ENCODE data around the gene OSBPL5. TPM values are rescaled to one million over a fixed set of nuclear protein-coding genes. Genes with fewer than 3 reads are reported as not detected.

Gene OSBPL5
- total RNA-seq, 2 experiments from 2014 or later: 0.63 to 2.7 TPM

DNA sequence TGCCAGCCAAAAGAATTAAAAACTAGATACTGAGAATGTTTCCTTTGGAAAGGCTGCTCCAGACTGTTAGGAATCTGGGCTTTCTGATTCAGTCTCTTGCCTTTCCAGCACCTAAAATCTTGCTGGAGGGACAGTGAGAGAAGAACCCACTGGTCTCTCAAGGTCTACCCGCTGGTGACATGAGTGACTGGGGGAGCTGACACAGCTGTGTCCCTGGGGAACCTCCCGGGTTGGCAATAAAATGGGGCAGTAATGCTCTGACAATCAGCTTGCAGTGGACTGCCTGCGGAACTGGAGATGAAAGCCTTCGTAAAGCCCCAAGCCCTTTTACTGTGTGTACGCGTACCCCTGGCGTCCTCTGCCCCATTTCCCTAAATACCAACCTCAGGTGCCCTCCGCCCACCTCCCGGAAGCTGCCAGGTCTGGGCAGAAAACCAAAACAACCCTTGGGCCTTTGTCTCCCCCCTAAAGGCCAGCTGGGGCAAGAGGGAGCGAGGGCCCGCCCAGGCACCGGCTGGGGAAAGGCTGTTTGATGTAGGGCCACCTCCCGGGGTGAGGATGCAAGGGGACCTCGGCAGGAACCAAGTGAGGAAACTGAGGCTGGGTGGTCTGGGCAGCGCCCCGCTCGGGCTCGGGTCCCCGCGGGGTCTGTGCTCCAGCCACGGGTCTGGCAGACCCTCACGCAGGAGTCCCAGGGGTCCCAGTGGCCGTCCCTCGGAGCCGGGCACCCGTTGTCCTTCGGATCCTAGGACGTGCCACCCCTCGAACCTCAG is 108.6 kb downstream of the OSBPL5 start:
- POLR2A ChIA-PET: interaction anchor here (1.0 kb wide), 1 partner anchor 42 kb away, joined by 3 read pairs; no protein-coding TSS in a partner anchor
- Histone ChIP-seq H3K4me3 (ENCODE audit: low read depth, low read length, poor library complexity, severe bottlenecking) (peak overlapping the region; percentile 95), H3K9me2 (ENCODE audit: insufficient read depth, low read length) (no peaks in the 10 kb centered on the region), H3K4me2 (ENCODE audit: low read length) (peak overlapping the region; percentile 95), H4K20me1 (ENCODE audit: insufficient read depth, low read length) (peaks cover 6% of the 10 kb centered on the region; the same call in 1 of the 2 replicates), H3K9me3 (ENCODE audit: low read length) (no peaks in the 10 kb centered on the region), H2AFZ (ENCODE audit: low read length) (no peak overlapping the region; the same call in 1 of the 2 replicates), H3K79me2 (ENCODE audit: insufficient read depth, low read depth, low read length) (peaks cover 51% of the 10 kb centered on the region), H3K27ac (ENCODE audit: low read depth, low read length, poor library complexity, severe bottlenecking) (peak overlapping the region; percentile 49), H3K4me1 (ENCODE audit: insufficient read depth, low read length, poor library complexity, severe bottlenecking) (peaks cover 14% of the 10 kb centered on the region), H3K36me3 (ENCODE audit: insufficient read depth, low read length) (peaks cover 31% of the 10 kb centered on the region)
- TF ChIP-seq, protein P1, sequence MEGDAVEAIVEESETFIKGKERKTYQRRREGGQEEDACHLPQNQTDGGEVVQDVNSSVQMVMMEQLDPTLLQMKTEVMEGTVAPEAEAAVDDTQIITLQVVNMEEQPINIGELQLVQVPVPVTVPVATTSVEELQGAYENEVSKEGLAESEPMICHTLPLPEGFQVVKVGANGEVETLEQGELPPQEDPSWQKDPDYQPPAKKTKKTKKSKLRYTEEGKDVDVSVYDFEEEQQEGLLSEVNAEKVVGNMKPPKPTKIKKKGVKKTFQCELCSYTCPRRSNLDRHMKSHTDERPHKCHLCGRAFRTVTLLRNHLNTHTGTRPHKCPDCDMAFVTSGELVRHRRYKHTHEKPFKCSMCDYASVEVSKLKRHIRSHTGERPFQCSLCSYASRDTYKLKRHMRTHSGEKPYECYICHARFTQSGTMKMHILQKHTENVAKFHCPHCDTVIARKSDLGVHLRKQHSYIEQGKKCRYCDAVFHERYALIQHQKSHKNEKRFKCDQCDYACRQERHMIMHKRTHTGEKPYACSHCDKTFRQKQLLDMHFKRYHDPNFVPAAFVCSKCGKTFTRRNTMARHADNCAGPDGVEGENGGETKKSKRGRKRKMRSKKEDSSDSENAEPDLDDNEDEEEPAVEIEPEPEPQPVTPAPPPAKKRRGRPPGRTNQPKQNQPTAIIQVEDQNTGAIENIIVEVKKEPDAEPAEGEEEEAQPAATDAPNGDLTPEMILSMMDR (conservative IDR thresholded peaks at IDR 0.05; ENCODE audit: low read length): no peak
- no peak for TF ChIP-seq EZH2phosphoT487 (IDR thresholded peaks at IDR 0.05; ENCODE audit: borderline replicate concordance, low read depth, low read length)
- DNase-seq (ENCODE audit: low spot score): peak; percentile 47
- CTCF ChIA-PET (ENCODE audit: unreplicated experiment): no interaction called here
- no TSS peak for BruUV-seq (replicated peaks)
- intact Hi-C loops (cut with micrococcal nuclease; ENCODE audit: unreplicated experiment): loop anchor here (2.0 to 5.0 kb wide), 2 partner anchors 64 to 669 kb away; partner anchors contain the start of gene NAP1L4

DNA sequence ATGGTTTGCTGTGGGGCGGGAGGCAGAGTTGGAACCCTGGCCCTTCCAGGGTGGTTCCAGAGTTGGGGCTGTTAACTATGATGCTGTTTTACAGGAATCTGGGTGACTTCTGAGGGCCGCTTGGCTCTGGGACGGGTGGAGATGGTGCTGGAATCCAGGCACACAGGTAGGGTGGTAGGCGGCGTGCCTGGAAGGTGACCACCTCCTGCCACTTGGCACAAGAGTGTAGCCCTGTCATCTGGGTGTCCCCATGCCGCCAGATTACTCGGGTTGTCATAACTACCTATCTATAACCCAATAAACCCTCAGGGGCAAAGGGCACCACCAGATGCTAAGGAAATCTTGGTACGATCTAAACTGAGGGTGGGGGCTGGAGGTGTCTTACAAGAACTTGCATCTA is 109.2 kb downstream of the OSBPL5 start:
- no peak for DNase-seq (ENCODE audit: low spot score)
- peak overlapping the region; percentile 95 for H3K4me2 ChIP-seq (ENCODE audit: low read length)
- no peak overlapping the region for H2AFZ ChIP-seq (ENCODE audit: low read length)
- intact Hi-C loops (cut with micrococcal nuclease; ENCODE audit: unreplicated experiment): loop anchor here (2.0 to 5.0 kb wide), 2 partner anchors 63 to 669 kb away; partner anchors contain the start of gene NAP1L4
- POLR2A ChIA-PET: interaction anchor here (1.3 kb wide), 1 partner anchor 21 kb away, joined by 3 read pairs; no protein-coding TSS in a partner anchor
- TF ChIP-seq, protein P1 (conservative IDR thresholded peaks at IDR 0.05; ENCODE audit: low read length): no peak
- TF ChIP-seq EZH2phosphoT487 (IDR thresholded peaks at IDR 0.05; ENCODE audit: borderline replicate concordance, low read depth, low read length): no peak
- CTCF ChIA-PET (ENCODE audit: unreplicated experiment): no interaction called here
- H3K4me3 ChIP-seq (ENCODE audit: low read depth, low read length, poor library complexity, severe bottlenecking): peak overlapping the region; percentile 95
- BruUV-seq (replicated peaks): no TSS peak
- peaks cover 14% of the 10 kb centered on the region for H3K4me1 ChIP-seq (ENCODE audit: insufficient read depth, low read length, poor library complexity, severe bottlenecking)
- H4K20me1 ChIP-seq (ENCODE audit: insufficient read depth, low read length): peaks cover 10% of the 10 kb centered on the region; the same call in 1 of the 2 replicates
- H3K9me2 ChIP-seq (ENCODE audit: insufficient read depth, low read length): no peaks in the 10 kb centered on the region
- H3K79me2 ChIP-seq (ENCODE audit: insufficient read depth, low read depth, low read length): peaks cover 56% of the 10 kb centered on the region
- H3K9me3 ChIP-seq (ENCODE audit: low read length): no peaks in the 10 kb centered on the region
- peaks cover 33% of the 10 kb centered on the region for H3K36me3 ChIP-seq (ENCODE audit: insufficient read depth, low read length)
- H3K27ac ChIP-seq (ENCODE audit: low read depth, low read length, poor library complexity, severe bottlenecking): peak overlapping the region; percentile 49

DNA sequence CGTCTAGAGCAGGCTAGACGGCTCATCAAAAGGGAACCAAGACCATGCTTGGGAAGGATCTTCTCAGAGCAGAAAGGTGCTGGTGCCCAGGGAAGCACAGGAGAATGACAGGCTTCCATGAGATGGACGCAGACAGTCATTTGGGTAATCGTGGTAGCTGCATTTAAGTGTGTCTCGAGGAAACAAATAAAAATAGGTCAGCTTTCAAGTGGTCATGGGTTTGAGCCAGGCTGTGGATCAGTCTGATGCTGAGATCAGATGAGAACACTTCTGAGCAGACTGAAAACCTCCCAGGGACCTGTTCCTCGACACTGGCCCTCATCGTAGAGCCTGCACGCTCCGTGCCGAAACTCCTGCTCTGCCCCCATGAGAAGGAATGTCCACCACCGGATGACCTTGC is 112.5 kb downstream of the OSBPL5 start:
- Histone ChIP-seq H3K4me1 (ENCODE audit: insufficient read depth, low read length, poor library complexity, severe bottlenecking) (peaks cover 11% of the 10 kb centered on the region), H4K20me1 (ENCODE audit: insufficient read depth, low read length) (peaks cover 10% of the 10 kb centered on the region; the same call in 1 of the 2 replicates), H3K9me2 (ENCODE audit: insufficient read depth, low read length) (no peaks in the 10 kb centered on the region), H3K27ac (ENCODE audit: low read depth, low read length, poor library complexity, severe bottlenecking) (no peak overlapping the region), H3K4me3 (ENCODE audit: low read depth, low read length, poor library complexity, severe bottlenecking) (no peak overlapping the region), H2AFZ (ENCODE audit: low read length) (no peak overlapping the region), H3K4me2 (ENCODE audit: low read length) (no peak overlapping the region), H3K9me3 (ENCODE audit: low read length) (no peaks in the 10 kb centered on the region), H3K36me3 (ENCODE audit: insufficient read depth, low read length) (peaks cover 47% of the 10 kb centered on the region), H3K79me2 (ENCODE audit: insufficient read depth, low read depth, low read length) (peaks cover 72% of the 10 kb centered on the region)
- CTCF ChIA-PET (ENCODE audit: unreplicated experiment): no interaction called here
- no peak for DNase-seq (ENCODE audit: low spot score)
- no TSS peak for BruUV-seq (replicated peaks)
- POLR2A ChIA-PET: interaction anchor here (0.6 kb wide), 1 partner anchor 355 kb away, joined by 3 read pairs; no protein-coding TSS in a partner anchor
- intact Hi-C loops (cut with micrococcal nuclease; ENCODE audit: unreplicated experiment): no loop called here
- no peak for TF ChIP-seq EZH2phosphoT487 (IDR thresholded peaks at IDR 0.05; ENCODE audit: borderline replicate concordance, low read depth, low read length)
- TF ChIP-seq, protein P1 (conservative IDR thresholded peaks at IDR 0.05; ENCODE audit: low read length): no peak

Data from OCI-LY7 (cell line).